ENCODE results near the gene AGBL1. TPM values are rescaled to one million over a fixed set of nuclear protein-coding genes. Genes with fewer than 3 reads are reported as not detected.

AGBL1 gene
- total RNA-seq, 1 experiment from 2014 or later = not detected

- Histone ChIP-seq H3K4me2 (no peak overlapping the region), H3K9me2 (ENCODE audit: insufficient read depth) (no peaks in the 10 kb centered on the region), H3K27me3 (ENCODE audit: insufficient read depth, low read depth) (no peaks in the 10 kb centered on the region), H3K79me2 (ENCODE audit: low read depth) (no peaks in the 10 kb centered on the region), H3K4me1 (replicated peaks; ENCODE audit: insufficient read depth) (no peaks in the 10 kb centered on the region), H3K36me3 (ENCODE audit: low read depth) (no peaks in the 10 kb centered on the region), H3K4me3 (no peak overlapping the region), H3K27ac (no peak overlapping the region), H4K20me1 (ENCODE audit: insufficient read depth) (no peaks in the 10 kb centered on the region), H2AFZ (no peak overlapping the region), H3F3A (ENCODE audit: insufficient read depth, low read depth) (no peaks in the 10 kb centered on the region), H3K9me3 (ENCODE audit: insufficient read depth, low read depth) (no peaks in the 10 kb centered on the region)
- no peak for DNase-seq
- ChIA-PET CTCF (no interaction called here), POLR2A (ENCODE audit: unreplicated experiment) (no interaction called here)
- BruUV-seq (replicated peaks) = no TSS peak
- intact Hi-C loops (cut with micrococcal nuclease; ENCODE audit: unreplicated experiment) = no loop called here
- TF ChIP-seq EZH2 (IDR thresholded peaks at IDR 0.05; ENCODE audit: low read depth) = no peak
- no peak for TF ChIP-seq CTCF (conservative IDR thresholded peaks at IDR 0.05)
These were observed 511.5 kb downstream of the AGBL1 start for GRCh38 chr15:86591158-86591557.

GRCh38 chr15:86591994-86592735 is 512.5 kb downstream of the AGBL1 start:
- no peaks in the 10 kb centered on the region for H3F3A ChIP-seq (ENCODE audit: insufficient read depth, low read depth)
- DNase-seq = no peak
- ChIA-PET CTCF (no interaction called here), POLR2A (ENCODE audit: unreplicated experiment) (no interaction called here)
- no peak overlapping the region for H3K4me2 ChIP-seq
- H3K4me3 ChIP-seq = no peak overlapping the region
- H3K27me3 ChIP-seq (ENCODE audit: insufficient read depth, low read depth) = no peaks in the 10 kb centered on the region
- H2AFZ ChIP-seq = no peak overlapping the region
- no TSS peak for BruUV-seq (replicated peaks)
- no peaks in the 10 kb centered on the region for H3K79me2 ChIP-seq (ENCODE audit: low read depth)
- TF ChIP-seq EZH2 (IDR thresholded peaks at IDR 0.05; ENCODE audit: low read depth) = no peak
- TF ChIP-seq CTCF (conservative IDR thresholded peaks at IDR 0.05) = no peak
- intact Hi-C loops (cut with micrococcal nuclease; ENCODE audit: unreplicated experiment) = no loop called here
- no peaks in the 10 kb centered on the region for H3K9me3 ChIP-seq (ENCODE audit: insufficient read depth, low read depth)
- H3K36me3 ChIP-seq (ENCODE audit: low read depth) = no peaks in the 10 kb centered on the region
- H4K20me1 ChIP-seq (ENCODE audit: insufficient read depth) = no peaks in the 10 kb centered on the region
- no peaks in the 10 kb centered on the region for H3K4me1 ChIP-seq (replicated peaks; ENCODE audit: insufficient read depth)
- H3K27ac ChIP-seq = no peak overlapping the region
- H3K9me2 ChIP-seq (ENCODE audit: insufficient read depth) = no peaks in the 10 kb centered on the region

GRCh38 chr15:86595741-86596140 is 516.1 kb downstream of the AGBL1 start:
- Histone ChIP-seq H2AFZ (no peak overlapping the region), H3K36me3 (ENCODE audit: low read depth) (no peaks in the 10 kb centered on the region), H3K4me1 (replicated peaks; ENCODE audit: insufficient read depth) (no peaks in the 10 kb centered on the region), H3K27me3 (ENCODE audit: insufficient read depth, low read depth) (no peaks in the 10 kb centered on the region), H4K20me1 (ENCODE audit: insufficient read depth) (no peaks in the 10 kb centered on the region), H3K27ac (no peak overlapping the region), H3K79me2 (ENCODE audit: low read depth) (no peaks in the 10 kb centered on the region), H3K4me2 (no peak overlapping the region), H3K9me2 (ENCODE audit: insufficient read depth) (no peaks in the 10 kb centered on the region), H3K4me3 (no peak overlapping the region), H3K9me3 (ENCODE audit: insufficient read depth, low read depth) (no peaks in the 10 kb centered on the region), H3F3A (ENCODE audit: insufficient read depth, low read depth) (no peaks in the 10 kb centered on the region)
- intact Hi-C loops (cut with micrococcal nuclease; ENCODE audit: unreplicated experiment) = no loop called here
- CTCF ChIA-PET = no interaction called here
- POLR2A ChIA-PET (ENCODE audit: unreplicated experiment) = no interaction called here
- no peak for TF ChIP-seq CTCF (conservative IDR thresholded peaks at IDR 0.05)
- DNase-seq = no peak
- no TSS peak for BruUV-seq (replicated peaks)

Measured in PC-9 (cell line).